ENCODE results near the gene STIP1. TPM values are rescaled to one million over a fixed set of nuclear protein-coding genes. Genes with fewer than 3 reads are reported as not detected.

STIP1 gene
- total and polyA plus RNA-seq, 9 of the 15 experiments (the other 6 are each of a cell fraction or from before 2014, with no cell fraction given), result 58.1 to 465 (median 346) TPM

DNA sequence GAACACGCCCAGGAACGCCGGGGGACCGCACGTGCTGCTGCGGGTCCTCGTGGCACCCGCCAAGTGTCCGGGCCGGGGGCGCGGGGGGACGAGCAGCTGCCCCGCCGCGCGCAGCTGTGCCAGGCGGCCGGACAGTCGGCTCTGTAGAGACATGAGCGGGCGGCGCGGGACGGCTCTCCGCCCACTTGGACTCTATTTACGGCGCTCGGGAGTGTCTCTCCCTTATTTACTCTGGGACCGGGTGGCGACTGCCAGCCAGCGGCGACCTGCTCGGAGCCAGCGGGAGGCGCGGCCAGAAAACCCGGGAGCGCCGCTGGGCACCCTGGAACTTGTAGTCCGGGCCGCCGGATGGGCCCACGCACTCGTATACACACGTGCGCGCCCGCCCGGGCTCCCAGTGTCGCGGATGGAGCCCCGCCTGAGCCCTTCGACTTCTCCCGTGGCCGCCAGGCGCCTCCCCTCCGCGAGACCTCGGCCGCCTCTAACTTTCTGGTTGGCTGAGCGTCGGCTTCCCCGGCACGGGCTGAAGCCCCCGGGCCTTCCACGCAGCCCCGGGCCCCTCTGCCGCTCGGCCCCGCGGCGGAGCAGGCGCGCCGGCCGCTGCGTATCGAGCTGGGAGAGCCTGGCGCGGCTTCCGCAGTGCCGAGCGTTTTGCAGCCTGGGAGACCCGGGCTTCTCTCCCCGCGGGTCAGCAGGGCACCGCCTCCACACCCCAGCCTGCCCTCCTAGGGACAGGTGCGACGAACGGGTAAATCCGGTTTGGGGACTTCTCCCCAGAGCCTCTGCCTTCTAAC, 19.9 kb upstream of the STIP1 start, which contains the start of gene MACROD1 (continued):
- no peak for TF ChIP-seq ZNF778 (CRISPR knock-in tag; IDR thresholded peaks at IDR 0.05)
- no peak for TF ChIP-seq HDAC6 (IDR thresholded peaks at IDR 0.05; ENCODE audit: low read depth, low read length)
- TF ChIP-seq MED1 (CRISPR knock-in tag; IDR thresholded peaks at IDR 0.05; ENCODE audit: borderline replicate concordance), result no peak; the same call in 1 of the 2 replicates
- no peak for TF ChIP-seq KLF16 (IDR thresholded peaks at IDR 0.05)
- no peak for TF ChIP-seq HSF4 (CRISPR knock-in tag; IDR thresholded peaks at IDR 0.05; ENCODE audit: borderline replicate concordance)
- no peak for TF ChIP-seq ZNF644 (tag; IDR thresholded peaks at IDR 0.05; ENCODE audit: low read depth)
- TF ChIP-seq KDM2B (CRISPR knock-in tag; IDR thresholded peaks at IDR 0.05), result 0 out of 2 replicates have a peak, but pooled peaks have one; percentile 32
- no peak for TF ChIP-seq ZNF146 (CRISPR knock-in tag; IDR thresholded peaks at IDR 0.05; ENCODE audit: unreplicated experiment)
- TF ChIP-seq, protein P1, sequence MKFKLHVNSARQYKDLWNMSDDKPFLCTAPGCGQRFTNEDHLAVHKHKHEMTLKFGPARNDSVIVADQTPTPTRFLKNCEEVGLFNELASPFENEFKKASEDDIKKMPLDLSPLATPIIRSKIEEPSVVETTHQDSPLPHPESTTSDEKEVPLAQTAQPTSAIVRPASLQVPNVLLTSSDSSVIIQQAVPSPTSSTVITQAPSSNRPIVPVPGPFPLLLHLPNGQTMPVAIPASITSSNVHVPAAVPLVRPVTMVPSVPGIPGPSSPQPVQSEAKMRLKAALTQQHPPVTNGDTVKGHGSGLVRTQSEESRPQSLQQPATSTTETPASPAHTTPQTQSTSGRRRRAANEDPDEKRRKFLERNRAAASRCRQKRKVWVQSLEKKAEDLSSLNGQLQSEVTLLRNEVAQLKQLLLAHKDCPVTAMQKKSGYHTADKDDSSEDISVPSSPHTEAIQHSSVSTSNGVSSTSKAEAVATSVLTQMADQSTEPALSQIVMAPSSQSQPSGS (CRISPR knock-in tag; IDR thresholded peaks at IDR 0.05), result no peak
- TF ChIP-seq ZNF76 (CRISPR knock-in tag; IDR thresholded peaks at IDR 0.05; ENCODE audit: borderline replicate concordance), result no peak
- TF ChIP-seq THAP7 (CRISPR knock-in tag; IDR thresholded peaks at IDR 0.05), result no peak
- TF ChIP-seq, protein P2, sequence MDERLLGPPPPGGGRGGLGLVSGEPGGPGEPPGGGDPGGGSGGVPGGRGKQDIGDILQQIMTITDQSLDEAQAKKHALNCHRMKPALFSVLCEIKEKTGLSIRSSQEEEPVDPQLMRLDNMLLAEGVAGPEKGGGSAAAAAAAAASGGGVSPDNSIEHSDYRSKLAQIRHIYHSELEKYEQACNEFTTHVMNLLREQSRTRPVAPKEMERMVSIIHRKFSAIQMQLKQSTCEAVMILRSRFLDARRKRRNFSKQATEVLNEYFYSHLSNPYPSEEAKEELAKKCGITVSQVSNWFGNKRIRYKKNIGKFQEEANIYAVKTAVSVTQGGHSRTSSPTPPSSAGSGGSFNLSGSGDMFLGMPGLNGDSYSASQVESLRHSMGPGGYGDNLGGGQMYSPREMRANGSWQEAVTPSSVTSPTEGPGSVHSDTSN (CRISPR knock-in tag; IDR thresholded peaks at IDR 0.05; ENCODE audit: low read depth), result no peak
- TF ChIP-seq, protein P2 (tag; conservative IDR thresholded peaks at IDR 0.05; ENCODE audit: low read depth), result no peak
- 0 out of 2 replicates have a peak, but pooled peaks have one; percentile 15 for TF ChIP-seq ZNF695 (CRISPR knock-in tag; IDR thresholded peaks at IDR 0.05)
- TF ChIP-seq DMBX1 (CRISPR knock-in tag; IDR thresholded peaks at IDR 0.05; ENCODE audit: borderline replicate concordance), result no peak
- no peak for TF ChIP-seq ZNF57 (CRISPR knock-in tag; IDR thresholded peaks at IDR 0.05)
- TF ChIP-seq ZNF707 (CRISPR knock-in tag; conservative IDR thresholded peaks at IDR 0.05), result no peak
- TF ChIP-seq, protein P3, sequence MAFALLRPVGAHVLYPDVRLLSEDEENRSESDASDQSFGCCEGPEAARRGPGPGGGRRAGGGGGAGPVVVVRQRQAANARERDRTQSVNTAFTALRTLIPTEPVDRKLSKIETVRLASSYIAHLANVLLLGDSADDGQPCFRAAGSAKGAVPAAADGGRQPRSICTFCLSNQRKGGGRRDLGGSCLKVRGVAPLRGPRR (CRISPR knock-in tag; IDR thresholded peaks at IDR 0.05), result no peak
- TF ChIP-seq ZFPM2 (CRISPR knock-in tag; IDR thresholded peaks at IDR 0.05), result no peak
- TF ChIP-seq PHTF2 (CRISPR knock-in tag; IDR thresholded peaks at IDR 0.05), result no peak
- TF ChIP-seq, protein P4, sequence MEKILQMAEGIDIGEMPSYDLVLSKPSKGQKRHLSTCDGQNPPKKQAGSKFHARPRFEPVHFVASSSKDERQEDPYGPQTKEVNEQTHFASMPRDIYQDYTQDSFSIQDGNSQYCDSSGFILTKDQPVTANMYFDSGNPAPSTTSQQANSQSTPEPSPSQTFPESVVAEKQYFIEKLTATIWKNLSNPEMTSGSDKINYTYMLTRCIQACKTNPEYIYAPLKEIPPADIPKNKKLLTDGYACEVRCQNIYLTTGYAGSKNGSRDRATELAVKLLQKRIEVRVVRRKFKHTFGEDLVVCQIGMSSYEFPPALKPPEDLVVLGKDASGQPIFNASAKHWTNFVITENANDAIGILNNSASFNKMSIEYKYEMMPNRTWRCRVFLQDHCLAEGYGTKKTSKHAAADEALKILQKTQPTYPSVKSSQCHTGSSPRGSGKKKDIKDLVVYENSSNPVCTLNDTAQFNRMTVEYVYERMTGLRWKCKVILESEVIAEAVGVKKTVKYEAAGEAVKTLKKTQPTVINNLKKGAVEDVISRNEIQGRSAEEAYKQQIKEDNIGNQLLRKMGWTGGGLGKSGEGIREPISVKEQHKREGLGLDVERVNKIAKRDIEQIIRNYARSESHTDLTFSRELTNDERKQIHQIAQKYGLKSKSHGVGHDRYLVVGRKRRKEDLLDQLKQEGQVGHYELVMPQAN (IDR thresholded peaks at IDR 0.05; ENCODE audit: borderline replicate concordance), result 0 out of 2 replicates have a peak, but pooled peaks have one; percentile 27
